ENCODE data around the gene SNX25. TPM values are rescaled to one million over a fixed set of nuclear protein-coding genes. Genes with fewer than 3 reads are reported as not detected.

The SNX25 gene
- total and polyA plus RNA-seq, 4 experiments from 2014 or later = 3.5 to 24.5 (median 15.7) TPM

- ChIA-PET CTCF (ENCODE audit: partially characterized antibody) (interaction anchor here (0.7 to 6.9 kb wide), 26 partner anchors 9 to 264 kb away, joined by 3 to 79 read pairs (median 4); partner anchors contain the start of genes SLC25A4 and SNX25), POLR2A (ENCODE audit: partially characterized antibody) (interaction anchor here (1.0 to 1.5 kb wide), 4 partner anchors 10 to 71 kb away, joined by 3 to 5 read pairs (median 4); partner anchors contain the start of genes CFAP97 and SNX25)
- intact Hi-C loops (cut with micrococcal nuclease) = loop anchor here (1.0 to 2.0 kb wide), 4 partner anchors 41 to 144 kb away; partner anchors contain the start of gene SLC25A4
- Histone ChIP-seq H3K27ac (ENCODE audit: low read depth, low read length) (no peak overlapping the region), H3K4me1 (ENCODE audit: insufficient read depth, low read length) (peaks cover 15% of the 10 kb centered on the region), H3K4me3 (ENCODE audit: low read length in 2 of 2) (no peak overlapping the region), H3K27me3 (ENCODE audit: insufficient read depth, low read length) (no peaks in the 10 kb centered on the region), H3K9me3 (ENCODE audit: control insufficient read depth in 1 of 2, low read length in 2 of 2) (no peaks in the 10 kb centered on the region), H3K36me3 (ENCODE audit: insufficient read depth, low read length) (peaks cover 14% of the 10 kb centered on the region)
- DNase-seq = peak; percentile 71 to 80 (median 76)
- Mint-ChIP-seq H3K9me3 (no peaks in the 10 kb centered on the region), H3K4me3 (no peak overlapping the region), H3K27me3 (no peaks in the 10 kb centered on the region), H3K36me3 (peaks cover 27 to 35% of the 10 kb centered on the region in 2 donors), H3K4me1 (peaks cover 20 to 56% (median 34%) of the 10 kb centered on the region in 4 donors), H3K27ac (no peak overlapping the region)
Observed at GRCh38 chr4:185183622-185184281, 25.6 kb upstream of the SNX25 start.

- CTCF ChIA-PET (ENCODE audit: partially characterized antibody) = interaction anchor here (0.6 to 6.9 kb wide), 10 partner anchors 11 to 148 kb away, joined by 3 to 79 read pairs (median 8); partner anchors contain the start of gene SLC25A4
Observed at GRCh38 chr4:185186769-185187168, 22.6 kb upstream of the SNX25 start.

GRCh38 chr4:185189606-185190305 is 19.6 kb upstream of the SNX25 start:
- intact Hi-C loops (cut with micrococcal nuclease) = no loop called here
- Mint-ChIP-seq H3K27ac (peak overlapping the region in 4 of 7 donors; percentile 24 to 65 (median 51)), H3K27me3 (no peaks in the 10 kb centered on the region), H3K9me3 (no peaks in the 10 kb centered on the region), H3K36me3 (peaks cover 28 to 32% of the 10 kb centered on the region in 2 donors), H3K4me1 (peaks cover 26 to 55% (median 46%) of the 10 kb centered on the region in 4 donors), H3K4me3 (peak overlapping the region in 1 of 8 donors; percentile 21)
- no peak overlapping the region for H3K4me3 ChIP-seq (ENCODE audit: low read length in 2 of 2)
- POLR2A ChIA-PET (ENCODE audit: partially characterized antibody) = no interaction called here
- peaks cover 27% of the 10 kb centered on the region for H3K36me3 ChIP-seq (ENCODE audit: insufficient read depth, low read length)
- H3K4me1 ChIP-seq (ENCODE audit: insufficient read depth, low read length) = peaks cover 28% of the 10 kb centered on the region
- H3K27me3 ChIP-seq (ENCODE audit: insufficient read depth, low read length) = no peaks in the 10 kb centered on the region
- no peak overlapping the region for H3K27ac ChIP-seq (ENCODE audit: low read depth, low read length)
- CTCF ChIA-PET (ENCODE audit: partially characterized antibody) = no interaction called here
- DNase-seq = no peak
- H3K9me3 ChIP-seq (ENCODE audit: control insufficient read depth in 1 of 2, low read length in 2 of 2) = no peaks in the 10 kb centered on the region

More at GRCh38 chr4:185186769-185187168, 22.6 kb upstream of the SNX25 start:
- no peaks in the 10 kb centered on the region for H3K27me3 ChIP-seq (ENCODE audit: insufficient read depth, low read length)
- H3K4me1 ChIP-seq (ENCODE audit: insufficient read depth, low read length) = peaks cover 26% of the 10 kb centered on the region
- Mint-ChIP-seq H3K36me3 (peaks cover 30 to 37% of the 10 kb centered on the region in 2 donors), H3K9me3 (no peaks in the 10 kb centered on the region), H3K27me3 (no peaks in the 10 kb centered on the region), H3K4me1 (peaks cover 23 to 70% (median 45%) of the 10 kb centered on the region in 4 donors), H3K27ac (peak overlapping the region in 3 of 7 donors; percentile 25 to 57 (median 47)), H3K4me3 (peak overlapping the region in 1 of 8 donors; percentile 43)
- H3K36me3 ChIP-seq (ENCODE audit: insufficient read depth, low read length) = peaks cover 27% of the 10 kb centered on the region
- intact Hi-C loops (cut with micrococcal nuclease) = loop anchor here (2.0 kb wide), 1 partner anchor 16 kb away; the partner anchor contains the start of gene CFAP97
- H3K4me3 ChIP-seq (ENCODE audit: low read length in 2 of 2) = no peak overlapping the region
- POLR2A ChIA-PET (ENCODE audit: partially characterized antibody) = interaction anchor here (1.5 kb wide), 1 partner anchor 14 kb away, joined by 3 read pairs; no protein-coding TSS in a partner anchor
- no peak for DNase-seq
- H3K27ac ChIP-seq (ENCODE audit: low read depth, low read length) = no peak overlapping the region
- no peaks in the 10 kb centered on the region for H3K9me3 ChIP-seq (ENCODE audit: control insufficient read depth in 1 of 2, low read length in 2 of 2)

GRCh38 chr4:185190306-185190856 is 19.0 kb upstream of the SNX25 start:
- no peaks in the 10 kb centered on the region for H3K9me3 Mint-ChIP-seq
- intact Hi-C loops (cut with micrococcal nuclease) = no loop called here
- no peaks in the 10 kb centered on the region for H3K27me3 Mint-ChIP-seq
- peaks cover 28 to 57% (median 46%) of the 10 kb centered on the region in 4 donors for H3K4me1 Mint-ChIP-seq
- Histone ChIP-seq H3K4me1 (ENCODE audit: insufficient read depth, low read length) (peaks cover 26% of the 10 kb centered on the region), H3K27ac (ENCODE audit: low read depth, low read length) (no peak overlapping the region), H3K4me3 (ENCODE audit: low read length in 2 of 2) (no peak overlapping the region), H3K27me3 (ENCODE audit: insufficient read depth, low read length) (no peaks in the 10 kb centered on the region), H3K9me3 (ENCODE audit: control insufficient read depth in 1 of 2, low read length in 2 of 2) (no peaks in the 10 kb centered on the region), H3K36me3 (ENCODE audit: insufficient read depth, low read length) (peaks cover 27% of the 10 kb centered on the region)
- no peak for DNase-seq
- peak overlapping the region in 4 of 7 donors; percentile 26 to 65 (median 58) for H3K27ac Mint-ChIP-seq
- ChIA-PET CTCF (ENCODE audit: partially characterized antibody) (no interaction called here), POLR2A (ENCODE audit: partially characterized antibody) (no interaction called here)
- peaks cover 33% of the 10 kb centered on the region in 2 donors for H3K36me3 Mint-ChIP-seq
- peak overlapping the region in 1 of 8 donors; percentile 21 for H3K4me3 Mint-ChIP-seq

- Mint-ChIP-seq H3K9me3 (no peaks in the 10 kb centered on the region), H3K4me1 (peaks cover 30 to 57% (median 48%) of the 10 kb centered on the region in 4 donors), H3K27me3 (no peaks in the 10 kb centered on the region), H3K27ac (peak overlapping the region in 3 of 7 donors; percentile 34 to 53 (median 43)), H3K4me3 (peak overlapping the region in 3 of 8 donors; percentile 1 to 52 (median 24)), H3K36me3 (peaks cover 30 to 37% of the 10 kb centered on the region in 2 donors)
- Histone ChIP-seq H3K4me1 (ENCODE audit: insufficient read depth, low read length) (peaks cover 22% of the 10 kb centered on the region), H3K4me3 (ENCODE audit: low read length in 2 of 2) (no peak overlapping the region), H3K27ac (ENCODE audit: low read depth, low read length) (no peak overlapping the region), H3K27me3 (ENCODE audit: insufficient read depth, low read length) (no peaks in the 10 kb centered on the region), H3K36me3 (ENCODE audit: insufficient read depth, low read length) (peaks cover 23% of the 10 kb centered on the region), H3K9me3 (ENCODE audit: control insufficient read depth in 1 of 2, low read length in 2 of 2) (no peaks in the 10 kb centered on the region)
- ChIA-PET CTCF (ENCODE audit: partially characterized antibody) (interaction anchor here (1.0 kb wide), 1 partner anchor 8 kb away, joined by 3 read pairs; no protein-coding TSS in a partner anchor), POLR2A (ENCODE audit: partially characterized antibody) (no interaction called here)
- intact Hi-C loops (cut with micrococcal nuclease) = no loop called here
- DNase-seq = no peak
Observed at GRCh38 chr4:185192059-185192458, 17.3 kb upstream of the SNX25 start.

- no peaks in the 10 kb centered on the region for H3K27me3 Mint-ChIP-seq
- H3K4me3 ChIP-seq (ENCODE audit: low read length in 2 of 2) = no peak overlapping the region
- POLR2A ChIA-PET (ENCODE audit: partially characterized antibody) = interaction anchor here (1.1 kb wide), 1 partner anchor 14 kb away, joined by 3 read pairs; the partner anchor contains the start of gene SNX25
- H3K36me3 Mint-ChIP-seq = peaks cover 20 to 23% of the 10 kb centered on the region in 2 donors
- intact Hi-C loops (cut with micrococcal nuclease) = no loop called here
- H3K27ac Mint-ChIP-seq = peak overlapping the region in 3 of 7 donors; percentile 24 to 79 (median 36)
- H3K27ac ChIP-seq (ENCODE audit: low read depth, low read length) = no peak overlapping the region
- peaks cover 12% of the 10 kb centered on the region for H3K4me1 ChIP-seq (ENCODE audit: insufficient read depth, low read length)
- H3K27me3 ChIP-seq (ENCODE audit: insufficient read depth, low read length) = no peaks in the 10 kb centered on the region
- H3K4me1 Mint-ChIP-seq = peaks cover 25 to 65% (median 38%) of the 10 kb centered on the region in 4 donors
- no peak for DNase-seq
- H3K9me3 Mint-ChIP-seq = no peaks in the 10 kb centered on the region
- H3K9me3 ChIP-seq (ENCODE audit: control insufficient read depth in 1 of 2, low read length in 2 of 2) = no peaks in the 10 kb centered on the region
- CTCF ChIA-PET (ENCODE audit: partially characterized antibody) = interaction anchor here (1.7 kb wide), 1 partner anchor 12 kb away, joined by 4 read pairs; no protein-coding TSS in a partner anchor
- H3K4me3 Mint-ChIP-seq = peak overlapping the region in 1 of 8 donors; percentile 6
- peaks cover 8% of the 10 kb centered on the region for H3K36me3 ChIP-seq (ENCODE audit: insufficient read depth, low read length)
Observed at GRCh38 chr4:185194924-185195888, 14.2 kb upstream of the SNX25 start.

Data from CD4-positive, alpha-beta memory T cell (primary cell).